HepG2 (cell line): ENCODE results near the gene INA. TPM values are rescaled to one million over a fixed set of nuclear protein-coding genes. Genes with fewer than 3 reads are reported as not detected.

Source experiments
- NCOA1 ChIP-seq: sonication (generic); formaldehyde crosslinking; IDR thresholded peaks from 2 replicates; pipeline ENCODE4 v1.9.0; 2021; ENCODE audit warnings: missing genetic modification reagents
- NONO ChIP-seq, 2 experiments: fragments of 450-650 bp in 1 of 2; sonication (generic) in 1 of 2; formaldehyde crosslinking in 1 of 2; IDR thresholded peaks in 1 of 2; conservative IDR thresholded peaks in 1 of 2; 2 replicates each; pipeline versions ENCODE4 v1.6.1 to v1.8.0; 2017 to 2022; ENCODE audit warnings: mild to moderate bottlenecking in 1 of 2, missing genetic modification reagents in 1 of 2, moderate library complexity in 1 of 2
- SP2 ChIP-seq: sonication (generic); formaldehyde crosslinking; IDR thresholded peaks from 2 replicates; pipeline ENCODE4 v1.5.1; 2020; ENCODE audit warnings: mild to moderate bottlenecking, missing genetic modification reagents
- TBP ChIP-seq: sonication (generic); formaldehyde crosslinking; IDR thresholded peaks from 2 replicates; pipeline ENCODE4 v1.5.0; 2020; ENCODE audit warnings: missing genetic modification reagents
- TCF12 ChIP-seq, 2 experiments: fragments of 450-650 bp in 1 of 2; sonication (generic) in 1 of 2; formaldehyde crosslinking in 1 of 2; IDR thresholded peaks; 2 replicates each; pipeline versions ENCODE4 v1.6.1 to v1.8.0; 2017 to 2022; ENCODE audit warnings: antibody characterized with exemption in 1 of 2, mild to moderate bottlenecking in 1 of 2, missing genetic modification reagents in 1 of 2, moderate library complexity in 1 of 2
- ZKSCAN1 ChIP-seq: fragments of 150-350 bp; IDR thresholded peaks from 2 replicates; pipeline ENCODE4 v1.6.1; 2014; ENCODE audit warnings: low read length
- ZNF101 ChIP-seq: sonication (generic); formaldehyde crosslinking; IDR thresholded peaks from 2 replicates; pipeline ENCODE4 v1.4.0; 2020; ENCODE audit warnings: mild to moderate bottlenecking, low read depth, missing genetic modification reagents, borderline replicate concordance
- ZNF282 ChIP-seq: fragments of 450-650 bp; IDR thresholded peaks from 2 replicates; pipeline ENCODE4 v1.6.1; 2018; ENCODE audit not compliant: partially characterized antibody
- ZNF460 ChIP-seq: sonication (generic); formaldehyde crosslinking; IDR thresholded peaks from 2 replicates; pipeline ENCODE4 v1.5.1; 2020; ENCODE audit warnings: missing genetic modification reagents, mild to moderate bottlenecking, borderline replicate concordance
- ZSCAN20 ChIP-seq: sonication (generic); formaldehyde crosslinking; IDR thresholded peaks from 2 replicates; pipeline ENCODE4 v1.4.0; 2020; ENCODE audit warnings: missing genetic modification reagents, mild to moderate bottlenecking, borderline replicate concordance
- ZSCAN31 ChIP-seq: sonication (generic); formaldehyde crosslinking; IDR thresholded peaks from 2 replicates; pipeline ENCODE4 v1.5.0; 2020; ENCODE audit warnings: low read depth, mild to moderate bottlenecking, missing genetic modification reagents
- polyA plus RNA-seq, 8 experiments: library from polyadenylated mRNA; depleted of rRNA in 3 of 8; stranded (reverse) in 7 of 8; unstranded in 1 of 8; fragments of >200 nt; fragmentation: Illumina TruSeq in 4 of 8; extraction: Trizol in 4 of 8; gene quantifications; 2 replicates each; pipeline versions ENCODE4 v1.2.1 to v1.2.3, GENCODE V29; 2011 to 2016; ENCODE audit warnings: low read depth in 4 of 8, missing spikeins in 1 of 8, mixed read lengths in 1 of 8; ENCODE audit not compliant: insufficient read depth in 1 of 8
- total RNA-seq, 5 experiments: library from RNA; depleted of rRNA; stranded (reverse); fragments of >200 nt; fragmentation: Illumina TruSeq; extraction: Trizol; gene quantifications; 2 replicates each; pipeline ENCODE4 v1.2.3, GENCODE V29; 2016; ENCODE audit warnings: low read depth in 1 of 5
- TF ChIP-seq, protein P1 (sequence below): sonication (generic); formaldehyde crosslinking; IDR thresholded peaks from 2 replicates; pipeline ENCODE4 v1.5.0; 2020; ENCODE audit warnings: mild to moderate bottlenecking, missing genetic modification reagents, moderate library complexity
- TF ChIP-seq, protein P2 (sequence below): sonication (generic); formaldehyde crosslinking; IDR thresholded peaks from 2 replicates; pipeline ENCODE4 v1.8.0; 2022; ENCODE audit warnings: mild to moderate bottlenecking, missing genetic modification reagents, moderate library complexity
- TF ChIP-seq, protein P3 (sequence below): sonication (generic); formaldehyde crosslinking; IDR thresholded peaks from 2 replicates; pipeline ENCODE4 v1.9.0; 2021; ENCODE audit warnings: mild to moderate bottlenecking, missing genetic modification reagents
- TF ChIP-seq, protein P4 (sequence below): sonication (generic); formaldehyde crosslinking; IDR thresholded peaks from 2 replicates; pipeline ENCODE4 v1.4.0; 2020; ENCODE audit warnings: missing genetic modification reagents, borderline replicate concordance
- TF ChIP-seq, protein P5 (sequence below): sonication (generic); formaldehyde crosslinking; IDR thresholded peaks from 2 replicates; pipeline ENCODE4 v1.5.0; 2020; ENCODE audit warnings: missing genetic modification reagents

INA gene
- total and polyA plus RNA-seq, 2 of the 13 experiments (the other 11 are each of a cell fraction or from before 2014, with no cell fraction given) = 0.04 to 0.13 TPM

DNA sequence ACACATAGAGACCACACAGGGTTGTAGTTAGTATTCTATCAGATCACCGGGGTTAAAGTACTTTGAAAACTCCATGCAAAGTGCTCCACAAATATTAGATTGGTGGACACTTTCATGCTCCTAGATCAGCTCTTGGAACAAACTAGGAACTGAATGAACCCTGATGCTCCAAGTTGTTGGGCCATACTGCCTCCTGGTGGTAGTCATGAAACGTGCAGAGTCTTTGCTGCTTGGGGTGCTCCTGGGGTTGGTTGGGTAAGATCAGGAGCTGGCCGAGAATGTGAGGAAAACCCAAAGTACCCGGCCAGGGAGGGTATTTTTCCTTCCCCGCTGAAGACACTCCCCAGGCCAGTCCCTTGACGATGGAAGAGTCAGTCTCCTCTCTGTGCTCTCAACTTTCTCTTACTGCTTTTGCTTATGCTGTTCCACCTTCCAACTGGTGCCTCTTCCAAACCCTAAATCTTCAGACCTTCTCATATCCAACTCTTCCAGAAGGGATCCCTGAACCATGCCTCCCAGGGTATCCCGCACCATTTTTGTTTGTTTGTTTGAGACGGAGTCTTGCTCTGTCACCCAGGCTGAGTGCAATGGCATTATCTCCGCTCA, 32.2 kb upstream of the INA start (continued):
- TF ChIP-seq, protein P1, sequence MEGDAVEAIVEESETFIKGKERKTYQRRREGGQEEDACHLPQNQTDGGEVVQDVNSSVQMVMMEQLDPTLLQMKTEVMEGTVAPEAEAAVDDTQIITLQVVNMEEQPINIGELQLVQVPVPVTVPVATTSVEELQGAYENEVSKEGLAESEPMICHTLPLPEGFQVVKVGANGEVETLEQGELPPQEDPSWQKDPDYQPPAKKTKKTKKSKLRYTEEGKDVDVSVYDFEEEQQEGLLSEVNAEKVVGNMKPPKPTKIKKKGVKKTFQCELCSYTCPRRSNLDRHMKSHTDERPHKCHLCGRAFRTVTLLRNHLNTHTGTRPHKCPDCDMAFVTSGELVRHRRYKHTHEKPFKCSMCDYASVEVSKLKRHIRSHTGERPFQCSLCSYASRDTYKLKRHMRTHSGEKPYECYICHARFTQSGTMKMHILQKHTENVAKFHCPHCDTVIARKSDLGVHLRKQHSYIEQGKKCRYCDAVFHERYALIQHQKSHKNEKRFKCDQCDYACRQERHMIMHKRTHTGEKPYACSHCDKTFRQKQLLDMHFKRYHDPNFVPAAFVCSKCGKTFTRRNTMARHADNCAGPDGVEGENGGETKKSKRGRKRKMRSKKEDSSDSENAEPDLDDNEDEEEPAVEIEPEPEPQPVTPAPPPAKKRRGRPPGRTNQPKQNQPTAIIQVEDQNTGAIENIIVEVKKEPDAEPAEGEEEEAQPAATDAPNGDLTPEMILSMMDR (CRISPR knock-in tag) = peak; percentile 91
- TF ChIP-seq, protein P2, sequence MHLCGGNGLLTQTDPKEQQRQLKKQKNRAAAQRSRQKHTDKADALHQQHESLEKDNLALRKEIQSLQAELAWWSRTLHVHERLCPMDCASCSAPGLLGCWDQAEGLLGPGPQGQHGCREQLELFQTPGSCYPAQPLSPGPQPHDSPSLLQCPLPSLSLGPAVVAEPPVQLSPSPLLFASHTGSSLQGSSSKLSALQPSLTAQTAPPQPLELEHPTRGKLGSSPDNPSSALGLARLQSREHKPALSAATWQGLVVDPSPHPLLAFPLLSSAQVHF = no peak
- TF ChIP-seq, protein P3, sequence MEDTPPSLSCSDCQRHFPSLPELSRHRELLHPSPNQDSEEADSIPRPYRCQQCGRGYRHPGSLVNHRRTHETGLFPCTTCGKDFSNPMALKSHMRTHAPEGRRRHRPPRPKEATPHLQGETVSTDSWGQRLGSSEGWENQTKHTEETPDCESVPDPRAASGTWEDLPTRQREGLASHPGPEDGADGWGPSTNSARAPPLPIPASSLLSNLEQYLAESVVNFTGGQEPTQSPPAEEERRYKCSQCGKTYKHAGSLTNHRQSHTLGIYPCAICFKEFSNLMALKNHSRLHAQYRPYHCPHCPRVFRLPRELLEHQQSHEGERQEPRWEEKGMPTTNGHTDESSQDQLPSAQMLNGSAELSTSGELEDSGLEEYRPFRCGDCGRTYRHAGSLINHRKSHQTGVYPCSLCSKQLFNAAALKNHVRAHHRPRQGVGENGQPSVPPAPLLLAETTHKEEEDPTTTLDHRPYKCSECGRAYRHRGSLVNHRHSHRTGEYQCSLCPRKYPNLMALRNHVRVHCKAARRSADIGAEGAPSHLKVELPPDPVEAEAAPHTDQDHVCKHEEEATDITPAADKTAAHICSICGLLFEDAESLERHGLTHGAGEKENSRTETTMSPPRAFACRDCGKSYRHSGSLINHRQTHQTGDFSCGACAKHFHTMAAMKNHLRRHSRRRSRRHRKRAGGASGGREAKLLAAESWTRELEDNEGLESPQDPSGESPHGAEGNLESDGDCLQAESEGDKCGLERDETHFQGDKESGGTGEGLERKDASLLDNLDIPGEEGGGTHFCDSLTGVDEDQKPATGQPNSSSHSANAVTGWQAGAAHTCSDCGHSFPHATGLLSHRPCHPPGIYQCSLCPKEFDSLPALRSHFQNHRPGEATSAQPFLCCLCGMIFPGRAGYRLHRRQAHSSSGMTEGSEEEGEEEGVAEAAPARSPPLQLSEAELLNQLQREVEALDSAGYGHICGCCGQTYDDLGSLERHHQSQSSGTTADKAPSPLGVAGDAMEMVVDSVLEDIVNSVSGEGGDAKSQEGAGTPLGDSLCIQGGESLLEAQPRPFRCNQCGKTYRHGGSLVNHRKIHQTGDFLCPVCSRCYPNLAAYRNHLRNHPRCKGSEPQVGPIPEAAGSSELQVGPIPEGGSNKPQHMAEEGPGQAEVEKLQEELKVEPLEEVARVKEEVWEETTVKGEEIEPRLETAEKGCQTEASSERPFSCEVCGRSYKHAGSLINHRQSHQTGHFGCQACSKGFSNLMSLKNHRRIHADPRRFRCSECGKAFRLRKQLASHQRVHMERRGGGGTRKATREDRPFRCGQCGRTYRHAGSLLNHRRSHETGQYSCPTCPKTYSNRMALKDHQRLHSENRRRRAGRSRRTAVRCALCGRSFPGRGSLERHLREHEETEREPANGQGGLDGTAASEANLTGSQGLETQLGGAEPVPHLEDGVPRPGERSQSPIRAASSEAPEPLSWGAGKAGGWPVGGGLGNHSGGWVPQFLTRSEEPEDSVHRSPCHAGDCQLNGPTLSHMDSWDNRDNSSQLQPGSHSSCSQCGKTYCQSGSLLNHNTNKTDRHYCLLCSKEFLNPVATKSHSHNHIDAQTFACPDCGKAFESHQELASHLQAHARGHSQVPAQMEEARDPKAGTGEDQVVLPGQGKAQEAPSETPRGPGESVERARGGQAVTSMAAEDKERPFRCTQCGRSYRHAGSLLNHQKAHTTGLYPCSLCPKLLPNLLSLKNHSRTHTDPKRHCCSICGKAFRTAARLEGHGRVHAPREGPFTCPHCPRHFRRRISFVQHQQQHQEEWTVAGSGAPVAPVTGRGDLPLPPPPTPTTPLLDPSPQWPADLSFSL (CRISPR knock-in tag) = no peak
- TF ChIP-seq ZKSCAN1 = no peak
- TF ChIP-seq NONO (IDR thresholded peaks at IDR 0.05) = no peak
- TF ChIP-seq NONO (CRISPR knock-in tag; conservative IDR thresholded peaks at IDR 0.05) = no peak
- TF ChIP-seq ZSCAN20 (CRISPR knock-in tag) = no peak
- TF ChIP-seq TCF12 (IDR thresholded peaks at IDR 0.05) = no peak
- TF ChIP-seq TCF12 (CRISPR knock-in tag; IDR thresholded peaks at IDR 0.05) = no peak
- TF ChIP-seq TBP = no peak
- no peak for TF ChIP-seq ZNF101
- TF ChIP-seq ZNF282 = no peak
- TF ChIP-seq, protein P4, sequence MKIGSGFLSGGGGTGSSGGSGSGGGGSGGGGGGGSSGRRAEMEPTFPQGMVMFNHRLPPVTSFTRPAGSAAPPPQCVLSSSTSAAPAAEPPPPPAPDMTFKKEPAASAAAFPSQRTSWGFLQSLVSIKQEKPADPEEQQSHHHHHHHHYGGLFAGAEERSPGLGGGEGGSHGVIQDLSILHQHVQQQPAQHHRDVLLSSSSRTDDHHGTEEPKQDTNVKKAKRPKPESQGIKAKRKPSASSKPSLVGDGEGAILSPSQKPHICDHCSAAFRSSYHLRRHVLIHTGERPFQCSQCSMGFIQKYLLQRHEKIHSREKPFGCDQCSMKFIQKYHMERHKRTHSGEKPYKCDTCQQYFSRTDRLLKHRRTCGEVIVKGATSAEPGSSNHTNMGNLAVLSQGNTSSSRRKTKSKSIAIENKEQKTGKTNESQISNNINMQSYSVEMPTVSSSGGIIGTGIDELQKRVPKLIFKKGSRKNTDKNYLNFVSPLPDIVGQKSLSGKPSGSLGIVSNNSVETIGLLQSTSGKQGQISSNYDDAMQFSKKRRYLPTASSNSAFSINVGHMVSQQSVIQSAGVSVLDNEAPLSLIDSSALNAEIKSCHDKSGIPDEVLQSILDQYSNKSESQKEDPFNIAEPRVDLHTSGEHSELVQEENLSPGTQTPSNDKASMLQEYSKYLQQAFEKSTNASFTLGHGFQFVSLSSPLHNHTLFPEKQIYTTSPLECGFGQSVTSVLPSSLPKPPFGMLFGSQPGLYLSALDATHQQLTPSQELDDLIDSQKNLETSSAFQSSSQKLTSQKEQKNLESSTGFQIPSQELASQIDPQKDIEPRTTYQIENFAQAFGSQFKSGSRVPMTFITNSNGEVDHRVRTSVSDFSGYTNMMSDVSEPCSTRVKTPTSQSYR (CRISPR knock-in tag) = no peak
- no peak for TF ChIP-seq ZNF460 (CRISPR knock-in tag)
- no peak for TF ChIP-seq NCOA1 (CRISPR knock-in tag)
- TF ChIP-seq, protein P5, sequence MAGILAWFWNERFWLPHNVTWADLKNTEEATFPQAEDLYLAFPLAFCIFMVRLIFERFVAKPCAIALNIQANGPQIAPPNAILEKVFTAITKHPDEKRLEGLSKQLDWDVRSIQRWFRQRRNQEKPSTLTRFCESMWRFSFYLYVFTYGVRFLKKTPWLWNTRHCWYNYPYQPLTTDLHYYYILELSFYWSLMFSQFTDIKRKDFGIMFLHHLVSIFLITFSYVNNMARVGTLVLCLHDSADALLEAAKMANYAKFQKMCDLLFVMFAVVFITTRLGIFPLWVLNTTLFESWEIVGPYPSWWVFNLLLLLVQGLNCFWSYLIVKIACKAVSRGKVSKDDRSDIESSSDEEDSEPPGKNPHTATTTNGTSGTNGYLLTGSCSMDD (CRISPR knock-in tag) = no peak
- TF ChIP-seq SP2 = no peak
- TF ChIP-seq ZSCAN31 = no peak
